GM18858 (cell line): ENCODE measurements around the gene SPTB.

Experiments
- ATAC-seq: cut with Tn5 transposase; IDR thresholded peaks from one replicate; pipeline ENCODE4 v1.9.1; 2021; ENCODE audit not compliant: unreplicated experiment

The SPTB gene

GRCh38 chr14:64855721-64856528 is 23.8 kb downstream of the SPTB start:
- no peak for ATAC-seq

- ATAC-seq = no peak
Measured at GRCh38 chr14:64850369-64851137, 29.2 kb downstream of the SPTB start.

- no peak for ATAC-seq
Measured at GRCh38 chr14:64849940-64850339, 29.8 kb downstream of the SPTB start.

- ATAC-seq = no peak
Measured at GRCh38 chr14:64848239-64848638, 31.5 kb downstream of the SPTB start.

DNA sequence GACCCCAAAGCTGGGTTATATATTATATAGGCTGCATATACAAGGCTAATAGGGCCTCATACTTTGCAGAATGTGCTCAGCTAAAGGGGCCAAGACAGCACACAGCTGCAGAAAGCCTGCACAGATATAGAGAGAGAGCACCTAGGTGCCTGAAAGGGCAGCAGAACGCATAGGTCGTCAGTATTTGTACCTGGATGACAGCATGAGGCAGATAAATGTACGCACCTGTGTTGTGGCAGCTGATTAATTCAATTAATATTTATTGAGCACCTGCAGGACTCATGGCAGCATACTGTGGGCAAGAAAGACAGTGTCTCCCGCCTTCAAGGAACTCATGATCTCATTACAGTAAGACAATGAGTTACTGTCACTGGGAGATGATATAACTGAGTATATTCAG is 33.4 kb downstream of the SPTB start:
- no peak for ATAC-seq

GRCh38 chr14:64845878-64846277 is 33.8 kb downstream of the SPTB start:
- no peak for ATAC-seq

- no peak for ATAC-seq
Measured at GRCh38 chr14:64844969-64845536, 34.7 kb downstream of the SPTB start.

GRCh38 chr14:64844272-64844671 is 35.4 kb downstream of the SPTB start:
- peak; percentile 80 for ATAC-seq

DNA sequence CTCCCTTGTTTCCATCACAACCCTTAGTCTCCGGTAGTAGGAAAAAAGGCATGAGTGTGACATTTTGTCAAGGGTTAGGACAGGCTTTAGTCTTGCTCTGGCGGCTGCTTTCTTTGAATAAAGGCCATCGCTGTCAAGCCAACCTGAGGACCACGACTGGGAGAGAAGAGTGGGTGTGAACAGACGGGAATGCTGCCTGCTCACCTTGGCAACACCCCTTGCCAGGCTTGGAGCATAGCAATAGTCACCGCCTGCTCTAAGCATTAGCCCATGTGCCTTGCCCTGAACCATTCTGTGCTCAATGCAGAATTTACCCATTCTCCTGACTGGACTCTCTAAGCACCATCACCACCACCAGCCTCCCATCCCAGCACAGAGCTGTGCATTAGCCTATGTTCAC is 36.2 kb downstream of the SPTB start:
- ATAC-seq = no peak

GRCh38 chr14:64841772-64842750 is 37.6 kb downstream of the SPTB start:
- no peak for ATAC-seq

- no peak for ATAC-seq
Measured at GRCh38 chr14:64841121-64841651, 38.5 kb downstream of the SPTB start.

DNA sequence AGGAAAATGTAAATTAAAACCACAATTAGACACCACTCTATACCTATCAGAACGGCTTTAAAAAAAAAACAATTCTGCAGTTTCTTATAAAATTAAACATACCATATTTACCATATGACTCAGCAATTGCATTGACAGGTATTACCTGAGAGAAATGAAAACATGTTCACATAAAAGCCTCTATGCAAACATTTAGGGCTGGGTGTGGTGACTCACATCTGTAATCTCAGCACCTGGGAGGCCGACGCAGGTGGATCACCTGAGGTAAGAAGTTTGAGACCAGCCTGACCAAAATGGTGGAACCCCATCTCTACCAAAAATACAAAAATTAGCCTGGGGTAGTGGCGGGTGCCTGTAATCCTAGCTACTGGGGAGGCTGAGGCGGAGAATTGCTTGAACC is 41.1 kb downstream of the SPTB start:
- no peak for ATAC-seq

GRCh38 chr14:64835431-64835830 is 44.3 kb downstream of the SPTB start:
- ATAC-seq = no peak

DNA sequence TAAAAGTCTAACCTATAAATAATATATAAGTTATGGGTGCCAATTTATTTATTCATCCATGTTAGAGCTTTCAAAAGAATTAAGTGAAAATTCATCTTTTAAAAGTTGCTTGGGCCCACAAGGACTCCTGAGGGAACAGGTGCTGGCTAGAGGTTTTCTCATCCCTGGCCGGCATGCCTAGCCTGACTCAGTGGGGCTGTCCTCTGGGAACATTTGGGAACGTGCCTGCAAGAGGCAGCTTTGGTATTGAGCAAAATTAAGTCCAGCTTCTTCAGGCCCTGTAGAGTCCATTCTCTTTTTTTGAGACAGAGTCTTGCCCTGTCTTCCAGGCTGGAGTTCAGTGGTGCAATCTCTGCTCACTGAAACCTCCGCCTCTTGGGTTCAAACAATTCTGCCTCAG is 44.7 kb downstream of the SPTB start:
- no peak for ATAC-seq

DNA sequence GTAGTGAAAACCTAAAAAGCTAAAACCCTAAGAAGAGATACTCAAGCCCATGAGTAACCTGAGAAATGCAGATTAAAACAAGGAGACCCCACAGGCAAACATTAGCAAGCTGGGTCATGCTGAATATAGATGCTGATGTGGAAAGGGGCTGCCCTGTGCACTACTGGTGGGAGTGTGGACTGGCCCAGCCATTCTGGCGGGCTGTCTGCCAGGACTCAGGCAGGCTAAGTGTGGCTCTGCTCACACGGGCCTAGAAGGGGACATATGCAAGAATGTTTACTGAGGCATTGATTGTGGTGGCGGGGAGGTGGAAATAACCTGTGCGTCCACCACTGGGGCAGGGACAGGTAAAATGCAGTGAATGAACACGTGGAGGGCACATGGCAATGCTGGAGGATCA is 48.3 kb downstream of the SPTB start:
- no peak for ATAC-seq

DNA sequence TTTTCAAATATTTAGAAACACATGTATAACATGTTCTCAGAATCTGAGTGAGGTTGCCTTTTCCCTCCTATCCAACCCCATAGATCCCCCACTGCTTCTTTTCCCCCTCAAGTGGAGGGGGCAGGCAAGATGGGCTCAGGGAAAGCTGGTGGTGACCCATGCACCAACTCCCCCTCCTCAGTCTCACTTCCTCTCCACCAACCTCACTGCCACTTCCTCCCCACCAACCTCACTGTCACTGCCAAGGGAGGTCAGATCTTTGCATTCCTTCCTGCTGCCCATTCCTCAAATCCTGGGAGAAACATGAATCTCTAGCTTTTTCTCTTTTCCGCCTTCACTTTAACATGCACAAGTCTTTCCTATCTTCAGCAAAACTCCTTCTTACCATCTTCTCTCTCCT is 48.7 kb downstream of the SPTB start:
- ATAC-seq = no peak

- ATAC-seq = no peak
Measured at GRCh38 chr14:64828071-64828470, 51.6 kb downstream of the SPTB start.

DNA sequence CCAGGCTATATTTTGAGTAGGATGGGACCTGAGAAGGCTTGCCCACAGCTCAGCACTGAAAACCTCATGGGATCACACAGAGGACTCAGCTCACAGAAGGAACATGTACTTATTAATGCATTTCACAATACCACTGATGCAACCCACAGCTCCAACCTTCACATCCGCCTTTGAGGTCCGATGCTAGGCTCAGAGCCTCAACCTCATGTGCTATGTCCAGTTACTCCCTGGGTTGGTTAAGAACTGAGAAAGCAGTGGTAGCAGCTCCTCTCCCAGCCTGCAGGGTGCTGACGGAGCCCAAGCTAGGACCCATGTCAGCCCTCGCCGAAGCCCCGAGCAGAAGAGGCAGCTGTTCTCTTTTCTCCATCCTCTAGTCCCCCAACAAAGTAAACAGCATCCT is 52.9 kb downstream of the SPTB start:
- no peak for ATAC-seq

GRCh38 chr14:64826333-64826732 is 53.4 kb downstream of the SPTB start:
- ATAC-seq = no peak

GRCh38 chr14:64825509-64825908 is 54.2 kb downstream of the SPTB start:
- no peak for ATAC-seq

DNA sequence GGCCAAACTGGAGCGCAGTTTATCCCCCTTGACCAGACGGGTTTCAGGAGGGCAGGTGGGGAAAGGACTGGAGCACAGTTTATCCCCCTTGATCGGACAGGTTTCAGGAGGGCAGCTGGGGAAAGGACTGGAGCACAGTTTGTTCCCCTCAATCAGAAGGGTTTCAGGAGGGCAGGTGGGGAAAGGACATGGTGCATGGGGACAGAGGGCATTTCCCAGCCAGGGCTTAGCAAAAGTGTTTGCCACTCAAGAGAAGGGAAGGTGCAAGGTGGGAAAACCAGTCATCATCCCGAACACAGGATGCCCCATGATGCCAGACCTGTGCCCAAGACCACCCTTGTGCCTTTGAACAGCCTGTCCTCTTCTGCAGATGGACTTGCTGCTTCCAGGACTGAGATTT is 54.7 kb downstream of the SPTB start:
- ATAC-seq = no peak
